A549 (cell line): ENCODE results near the gene AFF2. TPM values are rescaled to one million over a fixed set of nuclear protein-coding genes. Genes with fewer than 3 reads are reported as not detected.

Source experiments
- ATAC-seq, 2 experiments: fragments of 200-7000 bp in 1 of 2; fragments of >200 bp in 1 of 2; cut with Nextera tagmentation in 1 of 2; cut with Tn5 transposase in 1 of 2; 3 replicates each; pipeline versions ENCODE4 v1.8.0 to v1.9.1; 2018 to 2020; ENCODE audit warnings: mild to moderate bottlenecking in 1 of 2, moderate library complexity in 1 of 2
- CTCF ChIA-PET: fragments of 300-600 bp; sonication (Branson Sonifier 250); formaldehyde crosslinking; extraction: SDS; loops from one replicate; lab custom pipeline; 2021; ENCODE audit warnings: antibody characterized with exemption, inconsistent platforms; lab: Yijun Ruan, JAX
- POLR2A ChIA-PET: fragments of 350-600 bp; formaldehyde crosslinking; extraction: SDS; loops from one replicate; lab custom pipeline; 2021; ENCODE audit warnings: antibody characterized with exemption, inconsistent platforms; lab: Yijun Ruan, JAX
- DNase-seq, 2 experiments: peaks; one replicate each; pipeline versions ENCODE4 v3.0.0 to v3.0.0-alpha.2; 2011 to 2016; ENCODE audit warnings: low read depth in 1 of 2, low spot score in 1 of 2
- FAIRE-seq: peaks from 2 replicates; lab custom pipeline; 2011; peaks lifted over from hg19 to GRCh38; lab: Jason Lieb, UNC
- H3K27ac ChIP-seq, 2 experiments: fragments of >200 bp; sonication (Bioruptor Twin); formaldehyde crosslinking; 3 replicates each; pipeline ENCODE4 v1.5.1; 2016 to 2017
- H3K4me1 ChIP-seq: fragments of >200 bp; sonication (Bioruptor Twin); formaldehyde crosslinking; 3 replicates; pipeline ENCODE4 v1.6.1; 2016
- H3K4me2 ChIP-seq: fragments of >200 bp; sonication (Bioruptor Twin); formaldehyde crosslinking; 3 replicates; pipeline ENCODE4 v1.6.1; 2016
- H3K4me3 ChIP-seq: fragments of >200 bp; sonication (Bioruptor Twin); formaldehyde crosslinking; 3 replicates; pipeline ENCODE4 v1.5.1; 2016
- H3K9me3 ChIP-seq: fragments of >200 bp; sonication (Bioruptor Twin); formaldehyde crosslinking; 3 replicates; pipeline ENCODE4 v1.6.1; 2016
- CBX2 ChIP-seq: fragments of 200-600 bp; sonication (generic); IDR thresholded peaks from 2 replicates; pipeline ENCODE4 v1.6.1; 2016; ENCODE audit warnings: low read depth, mild to moderate bottlenecking, borderline replicate concordance
- CHD2 ChIP-seq: fragments of 150-350 bp; IDR thresholded peaks from 2 replicates; pipeline ENCODE4 v1.6.1; 2014; ENCODE audit warnings: low read length; ENCODE audit not compliant: partially characterized antibody
- EHF ChIP-seq: fragments of 250-450 bp; sonication (Bioruptor Pico); IDR thresholded peaks from 2 replicates; pipeline ENCODE4 v1.5.0; 2020; ENCODE audit warnings: mild to moderate bottlenecking
- HDAC2 ChIP-seq: fragments of 200-600 bp; sonication (generic); IDR thresholded peaks from 2 replicates; pipeline ENCODE4 v1.6.1; 2016
- HEYL ChIP-seq: fragments of 250-450 bp; sonication (Bioruptor Pico); IDR thresholded peaks from 2 replicates; pipeline ENCODE4 v1.8.0; 2021; ENCODE audit warnings: mild to moderate bottlenecking, moderate library complexity
- HOXB5 ChIP-seq: fragments of 250-450 bp; sonication (Bioruptor Pico); IDR thresholded peaks from 2 replicates; pipeline ENCODE4 v1.5.0; 2020; ENCODE audit warnings: mild to moderate bottlenecking, moderate library complexity
- JUN ChIP-seq, 2 experiments: fragments of >200 bp; sonication (Bioruptor Twin); formaldehyde crosslinking; IDR thresholded peaks; 2 replicates in 1 of 2; 3 replicates in 1 of 2; pipeline ENCODE4 v1.6.1; 2016 to 2017
- MAZ ChIP-seq: fragments of 150-350 bp; IDR thresholded peaks from 2 replicates; pipeline ENCODE4 v1.6.1; 2014; ENCODE audit warnings: antibody characterized with exemption, low read depth, low read length, borderline replicate concordance
- NR3C1 ChIP-seq: fragments of >200 bp; sonication (Bioruptor Twin); formaldehyde crosslinking; IDR thresholded peaks from 3 replicates; pipeline ENCODE4 v1.6.1; 2017
- RCOR1 ChIP-seq: fragments of 150-350 bp; IDR thresholded peaks from 2 replicates; pipeline ENCODE4 v1.6.1; 2014; ENCODE audit warnings: antibody characterized with exemption, low read length, low read depth
- RFX5 ChIP-seq: fragments of 450-650 bp; IDR thresholded peaks from 2 replicates; pipeline ENCODE4 v1.7.1; 2014; ENCODE audit warnings: antibody characterized with exemption, mild to moderate bottlenecking, moderate library complexity
- TFCP2L1 ChIP-seq: fragments of 250-450 bp; sonication (Bioruptor Pico); IDR thresholded peaks from 2 replicates; pipeline ENCODE4 v1.5.0; 2021; ENCODE audit warnings: mild to moderate bottlenecking
- TP53 ChIP-seq: fragments of 250-450 bp; sonication (Bioruptor Pico); IDR thresholded peaks from 2 replicates; pipeline ENCODE4 v1.5.0; 2021; ENCODE audit warnings: mild to moderate bottlenecking, moderate library complexity
- ZC3H11A ChIP-seq: fragments of 450-650 bp; IDR thresholded peaks from 2 replicates; pipeline ENCODE4 v1.6.1; 2014; ENCODE audit warnings: antibody characterized with exemption, mild to moderate bottlenecking
- ZSCAN20 ChIP-seq: fragments of 250-450 bp; sonication (Bioruptor Pico); IDR thresholded peaks from 2 replicates; pipeline ENCODE4 v1.8.0; 2022; ENCODE audit warnings: mild to moderate bottlenecking, moderate library complexity
- WGBS: methylation state at CpG from one replicate; pipeline ENCODE4 v1.1.6; 2017; ENCODE audit errors: missing lambda C conversion rate; 5-methylcytosine and 5-hydroxymethylcytosine counted together
- polyA plus RNA-seq, 4 experiments: library from polyadenylated mRNA; depleted of rRNA in 3 of 4; stranded (reverse); fragments of >200 nt; fragmentation: RNase III in 1 of 4; extraction: RNeasy Plus Mini Kit Qiagen cat#74134 plus additional on column Dnase treatment in 1 of 4; gene quantifications; 2 replicates in 3 of 4; 3 replicates in 1 of 4; pipeline ENCODE4 v1.2.3, GENCODE V29; 2011 to 2017
- TF ChIP-seq, protein P1 (sequence below): fragments of 250-450 bp; sonication (Bioruptor Pico); IDR thresholded peaks from 2 replicates; pipeline ENCODE4 v1.5.0; 2020; ENCODE audit warnings: low read depth, mild to moderate bottlenecking, moderate library complexity
- TF ChIP-seq, protein P2 (sequence below): fragments of >200 bp; sonication (Bioruptor Twin); formaldehyde crosslinking; IDR thresholded peaks from 2 replicates; pipeline ENCODE4 v1.6.1; 2016
- TF ChIP-seq, protein P3 (sequence below): IDR thresholded peaks from 2 replicates; pipeline ENCODE4 v1.6.1; 2012
- TF ChIP-seq, protein P4 (sequence below): IDR thresholded peaks from 2 replicates; pipeline ENCODE4 v1.6.1; 2012
- TF ChIP-seq, protein P5 (sequence below): fragments of 200-600 bp; sonication (generic); IDR thresholded peaks from 2 replicates; pipeline ENCODE4 v1.6.1; 2016; ENCODE audit warnings: antibody characterized with exemption, mild to moderate bottlenecking, moderate library complexity
- TF ChIP-seq, protein P6 (sequence below): IDR thresholded peaks from 2 replicates; pipeline ENCODE4 v1.6.1; 2012; ENCODE audit warnings: low read depth, borderline replicate concordance

AFF2 gene
- polyA plus RNA-seq, 2 of the 4 experiments (the other 2 are of a cell fraction): 0.04 TPM; not detected in 1

DNA sequence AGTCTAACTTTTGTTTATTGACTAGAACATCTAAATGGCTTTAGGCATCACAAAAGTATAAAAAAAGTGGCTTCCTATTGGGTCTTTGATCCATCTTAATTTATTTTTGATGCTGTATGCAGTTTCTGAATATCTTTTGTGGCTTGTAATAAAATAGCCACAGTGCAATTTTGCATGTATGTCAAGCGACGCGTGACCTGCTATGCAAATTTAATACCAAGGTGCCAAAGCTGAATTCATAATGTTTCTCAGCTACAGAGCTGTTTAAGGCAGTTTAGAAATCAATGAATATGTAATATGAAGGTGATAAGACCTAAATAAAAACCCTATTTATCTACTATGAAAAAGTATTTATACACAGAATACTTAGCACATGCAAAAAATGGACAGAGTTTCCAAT, 197.8 kb downstream of the AFF2 start:
- TF ChIP-seq JUN (IDR thresholded peaks at IDR 0.05) (no peak), ZC3H11A (no peak), TFCP2L1 (CRISPR knock-in tag) (no peak), ZSCAN20 (CRISPR knock-in tag) (no peak), EHF (CRISPR knock-in tag) (no peak), CBX2 (no peak), HDAC2 (no peak), RFX5 (no peak), MAZ (no peak), CHD2 (no peak), RCOR1 (no peak), NR3C1 (no peak)
- TF ChIP-seq, protein P1, sequence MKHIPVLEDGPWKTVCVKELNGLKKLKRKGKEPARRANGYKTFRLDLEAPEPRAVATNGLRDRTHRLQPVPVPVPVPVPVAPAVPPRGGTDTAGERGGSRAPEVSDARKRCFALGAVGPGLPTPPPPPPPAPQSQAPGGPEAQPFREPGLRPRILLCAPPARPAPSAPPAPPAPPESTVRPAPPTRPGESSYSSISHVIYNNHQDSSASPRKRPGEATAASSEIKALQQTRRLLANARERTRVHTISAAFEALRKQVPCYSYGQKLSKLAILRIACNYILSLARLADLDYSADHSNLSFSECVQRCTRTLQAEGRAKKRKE (CRISPR knock-in tag): no peak
- no peak overlapping the region for H3K4me2 ChIP-seq
- CTCF ChIA-PET: no interaction called here
- DNase-seq (no peak), ATAC-seq (no peak), FAIRE-seq (no peak)
- no peaks in the 10 kb centered on the region for H3K9me3 ChIP-seq
- POLR2A ChIA-PET: no interaction called here
- no peaks in the 10 kb centered on the region for H3K4me1 ChIP-seq
- WGBS: 80% methylated on average over 3 of the region's 3 CpGs
- no peak overlapping the region for H3K27ac ChIP-seq
- H3K4me3 ChIP-seq: no peak overlapping the region

DNA sequence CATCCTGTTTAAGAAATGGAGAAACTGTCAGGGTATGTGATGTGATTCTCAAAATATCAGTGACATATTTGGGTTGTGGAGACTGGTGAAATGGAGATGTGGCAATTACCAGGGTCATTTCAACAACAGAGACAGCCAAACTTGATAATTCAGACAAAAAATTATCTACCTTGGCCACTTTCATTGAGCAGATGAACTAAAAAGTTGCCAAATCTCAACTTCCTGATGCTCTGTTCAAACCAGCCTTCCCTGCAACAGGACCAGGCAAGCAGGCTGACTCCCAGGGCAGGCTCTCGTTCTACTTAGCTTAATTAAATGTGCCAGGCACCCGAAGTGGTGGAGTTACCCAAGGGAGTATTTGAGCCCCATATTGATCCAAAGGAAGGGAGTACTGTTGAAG, 199.6 kb downstream of the AFF2 start:
- ChIA-PET CTCF (no interaction called here), POLR2A (interaction anchor here (0.7 kb wide), 1 partner anchor 51 kb away, joined by 4 read pairs; no protein-coding TSS in a partner anchor)
- no peak for TF ChIP-seq TP53 (CRISPR knock-in tag)
- TF ChIP-seq, protein P2, sequence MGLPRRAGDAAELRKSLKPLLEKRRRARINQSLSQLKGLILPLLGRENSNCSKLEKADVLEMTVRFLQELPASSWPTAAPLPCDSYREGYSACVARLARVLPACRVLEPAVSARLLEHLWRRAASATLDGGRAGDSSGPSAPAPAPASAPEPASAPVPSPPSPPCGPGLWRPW: no peak
- TF ChIP-seq JUN (IDR thresholded peaks at IDR 0.05): no peak
- TF ChIP-seq, protein P3, sequence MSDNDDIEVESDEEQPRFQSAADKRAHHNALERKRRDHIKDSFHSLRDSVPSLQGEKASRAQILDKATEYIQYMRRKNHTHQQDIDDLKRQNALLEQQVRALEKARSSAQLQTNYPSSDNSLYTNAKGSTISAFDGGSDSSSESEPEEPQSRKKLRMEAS: no peak
- TF ChIP-seq CHD2: no peak
- TF ChIP-seq, protein P4, sequence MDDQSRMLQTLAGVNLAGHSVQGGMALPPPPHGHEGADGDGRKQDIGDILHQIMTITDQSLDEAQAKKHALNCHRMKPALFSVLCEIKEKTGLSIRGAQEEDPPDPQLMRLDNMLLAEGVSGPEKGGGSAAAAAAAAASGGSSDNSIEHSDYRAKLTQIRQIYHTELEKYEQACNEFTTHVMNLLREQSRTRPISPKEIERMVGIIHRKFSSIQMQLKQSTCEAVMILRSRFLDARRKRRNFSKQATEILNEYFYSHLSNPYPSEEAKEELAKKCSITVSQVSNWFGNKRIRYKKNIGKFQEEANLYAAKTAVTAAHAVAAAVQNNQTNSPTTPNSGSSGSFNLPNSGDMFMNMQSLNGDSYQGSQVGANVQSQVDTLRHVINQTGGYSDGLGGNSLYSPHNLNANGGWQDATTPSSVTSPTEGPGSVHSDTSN: no peak
- TF ChIP-seq, protein P5, sequence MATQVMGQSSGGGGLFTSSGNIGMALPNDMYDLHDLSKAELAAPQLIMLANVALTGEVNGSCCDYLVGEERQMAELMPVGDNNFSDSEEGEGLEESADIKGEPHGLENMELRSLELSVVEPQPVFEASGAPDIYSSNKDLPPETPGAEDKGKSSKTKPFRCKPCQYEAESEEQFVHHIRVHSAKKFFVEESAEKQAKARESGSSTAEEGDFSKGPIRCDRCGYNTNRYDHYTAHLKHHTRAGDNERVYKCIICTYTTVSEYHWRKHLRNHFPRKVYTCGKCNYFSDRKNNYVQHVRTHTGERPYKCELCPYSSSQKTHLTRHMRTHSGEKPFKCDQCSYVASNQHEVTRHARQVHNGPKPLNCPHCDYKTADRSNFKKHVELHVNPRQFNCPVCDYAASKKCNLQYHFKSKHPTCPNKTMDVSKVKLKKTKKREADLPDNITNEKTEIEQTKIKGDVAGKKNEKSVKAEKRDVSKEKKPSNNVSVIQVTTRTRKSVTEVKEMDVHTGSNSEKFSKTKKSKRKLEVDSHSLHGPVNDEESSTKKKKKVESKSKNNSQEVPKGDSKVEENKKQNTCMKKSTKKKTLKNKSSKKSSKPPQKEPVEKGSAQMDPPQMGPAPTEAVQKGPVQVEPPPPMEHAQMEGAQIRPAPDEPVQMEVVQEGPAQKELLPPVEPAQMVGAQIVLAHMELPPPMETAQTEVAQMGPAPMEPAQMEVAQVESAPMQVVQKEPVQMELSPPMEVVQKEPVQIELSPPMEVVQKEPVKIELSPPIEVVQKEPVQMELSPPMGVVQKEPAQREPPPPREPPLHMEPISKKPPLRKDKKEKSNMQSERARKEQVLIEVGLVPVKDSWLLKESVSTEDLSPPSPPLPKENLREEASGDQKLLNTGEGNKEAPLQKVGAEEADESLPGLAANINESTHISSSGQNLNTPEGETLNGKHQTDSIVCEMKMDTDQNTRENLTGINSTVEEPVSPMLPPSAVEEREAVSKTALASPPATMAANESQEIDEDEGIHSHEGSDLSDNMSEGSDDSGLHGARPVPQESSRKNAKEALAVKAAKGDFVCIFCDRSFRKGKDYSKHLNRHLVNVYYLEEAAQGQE: no peak
- TF ChIP-seq, protein P1 (CRISPR knock-in tag): no peak
- TF ChIP-seq HOXB5 (CRISPR knock-in tag): no peak
- TF ChIP-seq HDAC2: no peak
- TF ChIP-seq, protein P6, sequence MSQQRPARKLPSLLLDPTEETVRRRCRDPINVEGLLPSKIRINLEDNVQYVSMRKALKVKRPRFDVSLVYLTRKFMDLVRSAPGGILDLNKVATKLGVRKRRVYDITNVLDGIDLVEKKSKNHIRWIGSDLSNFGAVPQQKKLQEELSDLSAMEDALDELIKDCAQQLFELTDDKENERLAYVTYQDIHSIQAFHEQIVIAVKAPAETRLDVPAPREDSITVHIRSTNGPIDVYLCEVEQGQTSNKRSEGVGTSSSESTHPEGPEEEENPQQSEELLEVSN: no peak
- TF ChIP-seq RFX5: no peak
- no peak for TF ChIP-seq HEYL
- ATAC-seq: no peak
- H3K4me3 ChIP-seq: no peak overlapping the region
- no peak overlapping the region for H3K4me2 ChIP-seq
- FAIRE-seq: no peak
- H3K27ac ChIP-seq: no peak overlapping the region
- WGBS: 0% methylated on average over 2 of the region's 2 CpGs
- no peaks in the 10 kb centered on the region for H3K4me1 ChIP-seq
- no peak for DNase-seq
- no peaks in the 10 kb centered on the region for H3K9me3 ChIP-seq
